HepG2 (cell line): ENCODE results near the gene UBR7. TPM values are rescaled to one million over a fixed set of nuclear protein-coding genes. Genes with fewer than 3 reads are reported as not detected.
"Not testable (repeated sequence)": the region's sequence is repeated elsewhere in the genome, so short reads cannot be mapped to it uniquely, and the experiment has no call there.

ENCODE experiments used
- ATAC-seq: fragments of 200-7000 bp; cut with Tn5 transposase; 3 replicates; pipeline ENCODE4 v1.9.1; 2020; ENCODE audit warnings: mild to moderate bottlenecking, moderate library complexity
- BruUV-seq: library from RNA; stranded (reverse); fragments of 400-500 nt; replicated peaks from 2 replicates; lab custom pipeline; 2021; lab: Mats Ljungman, UMichigan
- CTCF ChIA-PET: fragments of 300-600 bp; formaldehyde crosslinking; extraction: SDS; loops from one replicate; lab custom pipeline; 2021; ENCODE audit warnings: low total read pairs, inconsistent platforms, low intra/inter-chr PET ratio; lab: Yijun Ruan, JAX
- POLR2A ChIA-PET: fragments of 350-600 bp; sonication (Branson Sonifier 250); formaldehyde crosslinking; loops from one replicate; lab custom pipeline; 2020; ENCODE audit warnings: antibody characterized with exemption, inconsistent platforms; lab: Yijun Ruan, JAX
- DNase-seq: peaks from one replicate; pipeline ENCODE4 v3.0.0-alpha.2; 2015; ENCODE audit warnings: low spot score
- FAIRE-seq: peaks from 3 replicates; lab custom pipeline; 2011; peaks lifted over from hg19 to GRCh38; lab: Jason Lieb, UNC
- H2AFZ ChIP-seq: one replicate; pipeline ENCODE4 v1.6.1; 2011; ENCODE audit warnings: low read length, inconsistent platforms
- H3K27ac ChIP-seq: fragments of 300-600 bp; 3 replicates; pipeline ENCODE4 v1.8.0; 2011; ENCODE audit warnings: mixed run types, mild to moderate bottlenecking, mixed read lengths, low read length, inconsistent platforms; ENCODE audit not compliant: insufficient read depth; ENCODE audit errors: extremely low read length
- H3K27me3 ChIP-seq, 2 experiments: fragments of 200-600 bp in 1 of 2; 2 replicates in 1 of 2; 3 replicates in 1 of 2; pipeline versions ENCODE4 v1.6.0 to v1.8.0; 2011; ENCODE audit warnings: low read length in 2 of 2, mild to moderate bottlenecking in 2 of 2, moderate library complexity in 2 of 2, inconsistent platforms in 1 of 2; ENCODE audit not compliant: insufficient read depth in 2 of 2, control insufficient read depth in 1 of 2
- H3K36me3 ChIP-seq, 2 experiments: fragments of 200-600 bp in 1 of 2; replicated peaks in 1 of 2; 2 replicates in 1 of 2; 3 replicates in 1 of 2; pipeline versions ENCODE4 v1.5.1 to v1.8.0; 2011; ENCODE audit warnings: low read length in 2 of 2, inconsistent platforms in 1 of 2; ENCODE audit not compliant: insufficient read depth in 2 of 2, control insufficient read depth in 1 of 2
- H3K4me1 ChIP-seq: 2 replicates; pipeline ENCODE4 v1.5.1; 2012; ENCODE audit warnings: low read length, inconsistent platforms; ENCODE audit not compliant: insufficient read depth
- H3K4me2 ChIP-seq: 2 replicates; pipeline ENCODE4 v1.6.0; 2011; ENCODE audit warnings: low read depth, low read length, inconsistent platforms
- H3K4me3 ChIP-seq, 3 experiments: fragments of 200-600 bp in 1 of 3; sonication (generic), shearing (Covaris generic) in 1 of 3; replicated peaks in 1 of 3; 2 replicates each; pipeline ENCODE4 v1.5.1; 2011 to 2016; ENCODE audit warnings: low read length in 3 of 3, inconsistent platforms in 2 of 3, low read depth in 2 of 3, mild to moderate bottlenecking in 2 of 3, control low read depth in 1 of 3, mixed read lengths in 1 of 3; ENCODE audit not compliant: insufficient read depth in 1 of 3
- H3K79me2 ChIP-seq: one replicate; pipeline ENCODE4 v1.6.1; 2011; ENCODE audit warnings: low read length, inconsistent platforms; ENCODE audit not compliant: insufficient read depth
- H3K9ac ChIP-seq: 2 replicates; pipeline ENCODE4 v1.6.0; 2011; ENCODE audit warnings: mild to moderate bottlenecking, low read depth, low read length, inconsistent platforms; ENCODE audit not compliant: insufficient read depth
- H3K9me3 ChIP-seq: 2 replicates; pipeline ENCODE4 v1.5.1; 2012; ENCODE audit warnings: mild to moderate bottlenecking, low read length
- H4K20me1 ChIP-seq: 2 replicates; pipeline ENCODE4 v1.6.0; 2011; ENCODE audit warnings: inconsistent platforms, mild to moderate bottlenecking, low read length, moderate library complexity; ENCODE audit not compliant: insufficient read depth
- HES4 ChIP-seq: sonication (generic); formaldehyde crosslinking; IDR thresholded peaks from 2 replicates; pipeline ENCODE4 v1.9.0; 2021; ENCODE audit warnings: mild to moderate bottlenecking, missing genetic modification reagents, borderline replicate concordance
- HIVEP1 ChIP-seq: sonication (generic); formaldehyde crosslinking; IDR thresholded peaks from 2 replicates; pipeline ENCODE4 v1.4.0; 2020; ENCODE audit warnings: mild to moderate bottlenecking, missing genetic modification reagents
- ZNF572 ChIP-seq: sonication (generic); formaldehyde crosslinking; IDR thresholded peaks from 2 replicates; pipeline ENCODE4 v1.5.1; 2020; ENCODE audit warnings: mild to moderate bottlenecking, missing genetic modification reagents
- ZNF83 ChIP-seq: sonication (generic); formaldehyde crosslinking; IDR thresholded peaks from 2 replicates; pipeline ENCODE4 v1.4.0; 2020; ENCODE audit warnings: missing genetic modification reagents, mild to moderate bottlenecking, borderline replicate concordance
- WGBS: methylation state at CpG from one replicate; pipeline ENCODE4 v1.1.6; 2017; ENCODE audit warnings: low lambda C conversion rate; 5-methylcytosine and 5-hydroxymethylcytosine counted together
- in situ Hi-C: cut with HindIII; loops from 2 replicates; pipeline ENCODE4 v1.10.0; 2017; ENCODE audit warnings: low pct_unique_long_range_greater_than_20kb; ENCODE audit not compliant: extremely low pct_ligation_motif_present
- intact Hi-C: fragments of 100-400 bp; cut with micrococcal nuclease; formaldehyde crosslinking; loops from one replicate; pipeline ENCODE4 v1.10.0; 2022; ENCODE audit not compliant: unreplicated experiment
- polyA plus RNA-seq, 8 experiments: library from polyadenylated mRNA; depleted of rRNA in 3 of 8; stranded (reverse) in 7 of 8; unstranded in 1 of 8; fragments of >200 nt; fragmentation: Illumina TruSeq in 4 of 8; extraction: Trizol in 4 of 8; gene quantifications; 2 replicates each; pipeline versions ENCODE4 v1.2.1 to v1.2.3, GENCODE V29; 2011 to 2016; ENCODE audit warnings: low read depth in 4 of 8, missing spikeins in 1 of 8, mixed read lengths in 1 of 8; ENCODE audit not compliant: insufficient read depth in 1 of 8
- total RNA-seq, 5 experiments: library from RNA; depleted of rRNA; stranded (reverse); fragments of >200 nt; fragmentation: Illumina TruSeq; extraction: Trizol; gene quantifications; 2 replicates each; pipeline ENCODE4 v1.2.3, GENCODE V29; 2016; ENCODE audit warnings: low read depth in 1 of 5
- TF ChIP-seq, protein P1 (sequence below): sonication (generic); formaldehyde crosslinking; IDR thresholded peaks from 2 replicates; pipeline ENCODE4 v1.5.0; 2020; ENCODE audit warnings: mild to moderate bottlenecking, missing genetic modification reagents, moderate library complexity

The UBR7 gene
- total and polyA plus RNA-seq, 2 of the 13 experiments (the other 11 are each of a cell fraction or from before 2014, with no cell fraction given): 11.0 to 19.7 TPM

DNA sequence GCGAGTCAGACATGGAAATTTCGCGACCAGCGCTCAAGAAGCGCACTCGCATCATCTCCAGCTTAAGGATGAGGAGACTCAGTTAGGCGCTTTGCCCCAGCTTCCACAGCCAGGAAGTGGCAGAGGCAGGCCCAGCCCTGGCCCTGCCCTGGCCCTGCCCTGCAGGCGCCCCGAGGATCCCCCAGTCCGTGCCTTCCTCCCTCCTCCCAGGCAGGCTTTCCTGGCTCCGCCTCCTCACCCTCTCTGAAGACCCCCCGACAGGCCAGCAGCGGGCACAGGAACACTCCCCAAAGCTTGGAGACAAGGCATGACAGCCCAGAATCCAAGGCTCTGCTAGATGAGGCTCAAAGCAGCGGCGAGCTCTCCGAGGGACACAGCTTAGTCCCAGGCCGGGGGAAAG, 25.1 kb downstream of the UBR7 start (continued):
- TF ChIP-seq ZNF83 (CRISPR knock-in tag) (no peak), HIVEP1 (no peak), ZNF572 (no peak), HES4 (no peak)
- TF ChIP-seq, protein P1, sequence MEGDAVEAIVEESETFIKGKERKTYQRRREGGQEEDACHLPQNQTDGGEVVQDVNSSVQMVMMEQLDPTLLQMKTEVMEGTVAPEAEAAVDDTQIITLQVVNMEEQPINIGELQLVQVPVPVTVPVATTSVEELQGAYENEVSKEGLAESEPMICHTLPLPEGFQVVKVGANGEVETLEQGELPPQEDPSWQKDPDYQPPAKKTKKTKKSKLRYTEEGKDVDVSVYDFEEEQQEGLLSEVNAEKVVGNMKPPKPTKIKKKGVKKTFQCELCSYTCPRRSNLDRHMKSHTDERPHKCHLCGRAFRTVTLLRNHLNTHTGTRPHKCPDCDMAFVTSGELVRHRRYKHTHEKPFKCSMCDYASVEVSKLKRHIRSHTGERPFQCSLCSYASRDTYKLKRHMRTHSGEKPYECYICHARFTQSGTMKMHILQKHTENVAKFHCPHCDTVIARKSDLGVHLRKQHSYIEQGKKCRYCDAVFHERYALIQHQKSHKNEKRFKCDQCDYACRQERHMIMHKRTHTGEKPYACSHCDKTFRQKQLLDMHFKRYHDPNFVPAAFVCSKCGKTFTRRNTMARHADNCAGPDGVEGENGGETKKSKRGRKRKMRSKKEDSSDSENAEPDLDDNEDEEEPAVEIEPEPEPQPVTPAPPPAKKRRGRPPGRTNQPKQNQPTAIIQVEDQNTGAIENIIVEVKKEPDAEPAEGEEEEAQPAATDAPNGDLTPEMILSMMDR: no peak
- TF ChIP-seq, all 625 proteins: peak for 0

DNA sequence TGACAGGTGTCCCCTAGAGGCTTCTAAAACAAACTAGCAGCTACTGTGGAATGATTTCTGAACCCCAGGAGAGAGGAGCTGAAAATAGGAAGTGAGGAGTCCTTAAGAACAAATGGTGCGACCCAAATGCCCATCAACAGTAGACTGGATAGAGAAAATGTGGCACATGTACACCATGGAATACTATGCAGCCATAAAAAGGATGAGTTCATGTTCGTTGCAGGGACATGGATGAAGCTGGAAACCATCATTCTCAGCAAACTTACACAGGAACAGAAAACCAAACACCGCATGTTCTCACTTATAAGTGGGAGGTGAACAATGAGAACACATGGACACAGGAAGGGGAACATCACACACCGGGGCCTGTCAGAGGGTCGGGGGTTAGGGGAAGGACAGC, 26.0 kb downstream of the UBR7 start:
- BruUV-seq, POLR2A ChIA-PET, DNase-seq, H4K20me1 ChIP-seq, ATAC-seq, intact Hi-C loops, FAIRE-seq, H3K27ac ChIP-seq, H3K4me3 ChIP-seq, H3K9ac ChIP-seq, H2AFZ ChIP-seq, H3K9me3 ChIP-seq, H3K79me2 ChIP-seq, H3K4me2 ChIP-seq, H3K27me3 ChIP-seq, H3K36me3 ChIP-seq: not testable (repeated sequence)
- H3K4me1 ChIP-seq: peaks cover 14% of the 10 kb centered on the region; the same call in 1 of the 2 replicates
- in situ Hi-C loops: loop anchor here (10.0 kb wide), 1 partner anchor 312 kb away; no protein-coding TSS in a partner anchor
- 40% methylated on average over 5 of the region's 5 CpGs for WGBS
- CTCF ChIA-PET: interaction anchor here (1.3 kb wide), 1 partner anchor 311 kb away, joined by 4 read pairs; no protein-coding TSS in a partner anchor
